ENCODE measurements around the gene RGS3. TPM values are rescaled to one million over a fixed set of nuclear protein-coding genes. Genes with fewer than 3 reads are reported as not detected.

RGS3 gene
- total RNA-seq, 4 donors from 2014 or later = 11.0 to 18.8 (median 16.0) TPM

- no peak overlapping the region for H3K27ac ChIP-seq
Measured at GRCh38 chr9:113590389-113590788, 126.9 kb downstream of the RGS3 start.

GRCh38 chr9:113590991-113591898, 127.7 kb downstream of the RGS3 start:
- no peak overlapping the region for H3K4me3 ChIP-seq
- no peak for TF ChIP-seq POLR2A (IDR thresholded peaks at IDR 0.05)
- peak; percentile 89 to 92 for TF ChIP-seq CTCF (IDR thresholded peaks at IDR 0.05)
- peak; percentile 86 to 90 for DNase-seq (ENCODE audit: low spot score in 2 of 2)
- H3K4me1 ChIP-seq = peaks cover 79% of the 10 kb centered on the region
- H3K9me3 ChIP-seq = no peaks in the 10 kb centered on the region
- H3K27ac ChIP-seq = peak overlapping the region; percentile 19
- no peaks in the 10 kb centered on the region for H3K27me3 ChIP-seq
- WGBS = 38% methylated on average over 17 of the region's 20 CpGs
- peaks cover 8% of the 10 kb centered on the region for H3K36me3 ChIP-seq

More at GRCh38 chr9:113590389-113590788, 126.9 kb downstream of the RGS3 start:
- WGBS = 94% methylated on average over 2 of the region's 2 CpGs
- no peaks in the 10 kb centered on the region for H3K36me3 ChIP-seq
- H3K4me3 ChIP-seq = no peak overlapping the region
- no peak for DNase-seq (ENCODE audit: low spot score in 2 of 2)
- no peaks in the 10 kb centered on the region for H3K27me3 ChIP-seq
- TF ChIP-seq POLR2A (IDR thresholded peaks at IDR 0.05) (no peak), EP300 (IDR thresholded peaks at IDR 0.05) (no peak), POLR2AphosphoS5 (IDR thresholded peaks at IDR 0.05) (no peak), CTCF (IDR thresholded peaks at IDR 0.05) (no peak)
- H3K4me1 ChIP-seq = peaks cover 87% of the 10 kb centered on the region
- no peaks in the 10 kb centered on the region for H3K9me3 ChIP-seq

GRCh38 chr9:113591899-113592625, 128.5 kb downstream of the RGS3 start:
- H3K27me3 ChIP-seq = no peaks in the 10 kb centered on the region
- WGBS = 73% methylated on average over 7 of the region's 7 CpGs
- DNase-seq (ENCODE audit: low spot score in 2 of 2) = no peak
- H3K27ac ChIP-seq = peak overlapping the region; percentile 19
- no peak for TF ChIP-seq POLR2A (IDR thresholded peaks at IDR 0.05)
- no peak for TF ChIP-seq EP300 (IDR thresholded peaks at IDR 0.05)
- TF ChIP-seq POLR2AphosphoS5 (IDR thresholded peaks at IDR 0.05) = no peak
- TF ChIP-seq CTCF (IDR thresholded peaks at IDR 0.05) = no peak
- H3K4me1 ChIP-seq = peaks cover 71% of the 10 kb centered on the region
- H3K4me3 ChIP-seq = no peak overlapping the region
- H3K36me3 ChIP-seq = peaks cover 15% of the 10 kb centered on the region
- no peaks in the 10 kb centered on the region for H3K9me3 ChIP-seq

- WGBS = 71% methylated on average over 6 of the region's 6 CpGs
- DNase-seq (ENCODE audit: low spot score in 2 of 2) = no peak
- peaks cover 64% of the 10 kb centered on the region for H3K4me1 ChIP-seq
Measured at GRCh38 chr9:113592876-113593575, 129.5 kb downstream of the RGS3 start.

More at GRCh38 chr9:113592876-113593575, 129.5 kb downstream of the RGS3 start:
- Histone ChIP-seq H3K9me3 (no peaks in the 10 kb centered on the region), H3K27me3 (no peaks in the 10 kb centered on the region), H3K36me3 (peaks cover 24% of the 10 kb centered on the region), H3K27ac (peak overlapping the region; percentile 32), H3K4me3 (no peak overlapping the region)
- no peak for TF ChIP-seq POLR2A (IDR thresholded peaks at IDR 0.05)
- TF ChIP-seq POLR2AphosphoS5 (IDR thresholded peaks at IDR 0.05) = no peak
- no peak for TF ChIP-seq EP300 (IDR thresholded peaks at IDR 0.05)
- no peak for TF ChIP-seq CTCF (IDR thresholded peaks at IDR 0.05)
